ENCODE results near the gene RPS27L. TPM values are rescaled to one million over a fixed set of nuclear protein-coding genes. Genes with fewer than 3 reads are reported as not detected.

RPS27L gene
- 128 and 170 TPM in 2 replicates for total RNA-seq

DNA sequence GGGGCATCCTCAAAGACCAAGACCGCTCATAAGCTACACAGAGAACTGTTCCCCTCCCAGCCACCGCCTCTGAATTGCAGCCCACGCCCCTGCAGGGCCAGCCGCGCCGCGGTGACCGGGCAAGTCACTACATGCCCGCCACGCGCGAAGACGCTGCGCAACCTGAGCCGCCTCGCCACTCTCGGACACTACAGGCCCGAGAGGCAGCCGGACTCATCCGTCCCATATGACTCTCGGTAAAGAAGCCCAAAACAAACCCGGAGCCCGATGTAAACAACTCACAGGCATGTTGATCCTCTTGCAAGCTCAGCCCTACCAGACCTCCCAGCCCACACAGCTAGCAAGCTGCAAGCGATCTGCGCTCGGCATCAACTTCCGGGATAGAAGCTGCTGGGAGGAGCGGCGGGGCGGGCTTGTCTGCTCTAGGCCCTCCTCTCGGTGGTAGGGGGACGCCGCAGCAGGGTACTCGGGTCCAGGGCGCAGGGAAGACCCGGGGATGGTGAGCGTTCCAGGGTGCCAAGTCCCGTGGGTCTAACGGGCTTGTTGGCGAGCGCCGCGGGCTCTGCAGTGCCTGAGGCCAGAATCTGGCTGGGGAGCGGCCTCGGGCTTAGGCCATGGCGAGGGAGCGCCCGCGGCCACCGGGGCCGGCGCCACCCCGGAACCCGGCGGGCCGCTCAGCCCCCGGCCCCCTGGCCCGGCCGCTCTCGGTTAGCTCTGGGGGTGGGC lies at the start of gene RPS27L:
Gene RPS27L (minus strand): TSS at position 360 of the 726 bp plus-strand sequence. CDS start 72 bp downstream, at position 288.

DNA sequence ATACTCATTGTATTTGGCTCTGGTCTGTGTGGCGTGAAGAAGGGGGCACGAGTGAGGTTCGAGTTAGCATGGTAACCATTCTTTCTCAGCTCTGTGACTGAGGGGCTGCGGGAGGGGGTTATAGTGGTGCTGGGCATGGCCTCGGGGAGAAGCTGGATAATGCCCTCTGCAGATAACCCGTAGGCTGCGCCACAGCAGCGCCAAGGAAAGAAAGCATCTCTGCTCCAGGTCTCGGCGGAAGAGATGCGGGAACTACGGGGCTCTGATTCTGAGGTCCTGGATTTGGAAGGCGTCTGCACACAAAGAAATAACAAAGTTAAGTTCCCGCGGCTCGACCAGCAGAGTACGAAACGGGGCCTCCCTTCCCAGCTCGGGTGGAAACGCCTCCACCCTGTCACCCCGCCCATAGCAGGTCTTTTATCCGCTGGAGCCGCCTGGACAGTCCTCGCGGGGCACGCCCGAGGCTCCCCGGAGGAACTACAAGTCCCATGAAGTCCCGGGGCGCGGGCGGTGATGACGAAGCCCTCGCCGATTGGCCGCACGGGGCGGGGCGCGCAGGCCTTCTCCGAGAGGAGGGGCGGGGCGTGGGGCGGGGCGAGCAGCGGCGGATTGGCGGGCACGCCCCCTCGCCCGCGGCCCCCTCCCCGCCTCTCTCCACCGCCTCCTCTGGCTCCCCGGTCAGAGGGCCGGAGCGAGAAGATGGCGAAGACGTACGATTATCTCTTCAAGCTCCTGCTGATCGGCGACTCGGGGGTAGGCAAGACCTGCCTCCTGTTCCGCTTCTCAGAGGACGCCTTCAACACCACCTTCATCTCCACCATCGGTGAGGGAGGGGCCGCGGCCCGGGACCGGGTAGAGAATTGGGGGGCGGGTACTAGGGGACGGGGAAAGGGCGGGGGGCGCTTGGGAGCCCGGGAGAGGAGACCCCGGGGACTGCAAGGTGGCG lies 31.9 kb upstream of the RPS27L start, which contains the start of gene RAB8B:
Gene RAB8B (plus strand): TSS at position 681 of the 946 bp plus-strand sequence. CDS start 19 bp downstream, at position 700.

GRCh38 chr15:63121382-63122001 lies 35.8 kb downstream of the RPS27L start, which contains the start of gene LACTB:
Gene LACTB (plus strand): TSS chr15:63121861. CDS start chr15:63121872, 11 bp downstream.

Other genes starting within 250 kb of the RPS27L start
- 2,417 and 3,011 TPM in 2 replicates for gene TPM1, start 114.7 kb downstream of the RPS27L start, total RNA-seq
- gene LACTB, start 35.6 kb downstream of the RPS27L start, total RNA-seq: 13.3 and 14.1 TPM in 2 replicates
- gene RAB8B, start 32.1 kb upstream of the RPS27L start, total RNA-seq: 39.4 and 42.8 TPM in 2 replicates
- gene APH1B, start 120.1 kb upstream of the RPS27L start, total RNA-seq: 10.2 and 16.9 TPM in 2 replicates
- gene CA12, start 224.4 kb upstream of the RPS27L start, total RNA-seq: 0.39 and 0.87 TPM in 2 replicates